Gastroesophageal sphincter (tissue), 3 donors: Measurements from ENCODE around the gene TAL2.

Experiments
- POLR2AphosphoS5 ChIP-seq: sonication (generic); formaldehyde crosslinking; IDR thresholded peaks from one replicate; pipeline ENCODE4 v1.6.1; 2017; ENCODE audit warnings: antibody characterized with exemption
- TF ChIP-seq, protein P1 (sequence below), 4 experiments: fragments of 200-600 bp in 2 of 4; fragments of 450-650 bp in 2 of 4; sonication (generic) in 1 of 4; IDR thresholded peaks; one replicate each; pipeline ENCODE4 v1.5.1; 2017 to 2019; ENCODE audit warnings: antibody characterized with exemption in 4 of 4, mild to moderate bottlenecking in 2 of 4, moderate library complexity in 2 of 4

GRCh38 chr9:105632807-105633206 lies 29.4 kb upstream of the TAL2 start:
- TF ChIP-seq, protein P1, sequence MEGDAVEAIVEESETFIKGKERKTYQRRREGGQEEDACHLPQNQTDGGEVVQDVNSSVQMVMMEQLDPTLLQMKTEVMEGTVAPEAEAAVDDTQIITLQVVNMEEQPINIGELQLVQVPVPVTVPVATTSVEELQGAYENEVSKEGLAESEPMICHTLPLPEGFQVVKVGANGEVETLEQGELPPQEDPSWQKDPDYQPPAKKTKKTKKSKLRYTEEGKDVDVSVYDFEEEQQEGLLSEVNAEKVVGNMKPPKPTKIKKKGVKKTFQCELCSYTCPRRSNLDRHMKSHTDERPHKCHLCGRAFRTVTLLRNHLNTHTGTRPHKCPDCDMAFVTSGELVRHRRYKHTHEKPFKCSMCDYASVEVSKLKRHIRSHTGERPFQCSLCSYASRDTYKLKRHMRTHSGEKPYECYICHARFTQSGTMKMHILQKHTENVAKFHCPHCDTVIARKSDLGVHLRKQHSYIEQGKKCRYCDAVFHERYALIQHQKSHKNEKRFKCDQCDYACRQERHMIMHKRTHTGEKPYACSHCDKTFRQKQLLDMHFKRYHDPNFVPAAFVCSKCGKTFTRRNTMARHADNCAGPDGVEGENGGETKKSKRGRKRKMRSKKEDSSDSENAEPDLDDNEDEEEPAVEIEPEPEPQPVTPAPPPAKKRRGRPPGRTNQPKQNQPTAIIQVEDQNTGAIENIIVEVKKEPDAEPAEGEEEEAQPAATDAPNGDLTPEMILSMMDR (IDR thresholded peaks at IDR 0.05), result no peak
- no peak for TF ChIP-seq POLR2AphosphoS5
